HepG2 (cell line): ENCODE results near the gene VMO1. TPM values are rescaled to one million over a fixed set of nuclear protein-coding genes. Genes with fewer than 3 reads are reported as not detected.

Experiments used
- ATF7-NPFF ChIP-seq: sonication (generic); formaldehyde crosslinking; IDR thresholded peaks from 2 replicates; pipeline ENCODE4 v1.8.1; 2023; ENCODE audit warnings: mild to moderate bottlenecking, low read depth, missing genetic modification reagents, moderate library complexity
- CBFB ChIP-seq: sonication (generic); formaldehyde crosslinking; IDR thresholded peaks from 2 replicates; pipeline ENCODE4 v1.4.0; 2020; ENCODE audit warnings: missing genetic modification reagents
- CEBPG ChIP-seq: IDR thresholded peaks from 2 replicates; pipeline ENCODE4 v1.6.1; 2016
- CHCHD3 ChIP-seq: sonication (generic); formaldehyde crosslinking; IDR thresholded peaks from 2 replicates; pipeline ENCODE4 v1.8.0; 2022; ENCODE audit warnings: mild to moderate bottlenecking, missing genetic modification reagents, moderate library complexity
- DNMT1 ChIP-seq: sonication (generic); formaldehyde crosslinking; IDR thresholded peaks from 2 replicates; pipeline ENCODE4 v1.5.1; 2020; ENCODE audit warnings: mild to moderate bottlenecking, missing genetic modification reagents
- ELF1 ChIP-seq: sonication (generic); formaldehyde crosslinking; IDR thresholded peaks from 2 replicates; pipeline ENCODE4 v1.4.0; 2020; ENCODE audit warnings: missing genetic modification reagents
- FOXP1 ChIP-seq, 2 experiments: fragments of 450-650 bp in 1 of 2; IDR thresholded peaks; 2 replicates each; pipeline ENCODE4 v1.6.1; 2017 to 2018; ENCODE audit warnings: antibody characterized with exemption in 1 of 2
- GATAD1 ChIP-seq: IDR thresholded peaks from 2 replicates; pipeline ENCODE4 v1.6.1; 2016; ENCODE audit warnings: missing genetic modification reagents, missing compliant biosample characterization
- GATAD2A ChIP-seq: IDR thresholded peaks from 2 replicates; pipeline ENCODE4 v1.6.1; 2016
- HCFC1 ChIP-seq: fragments of 150-350 bp; IDR thresholded peaks from 2 replicates; pipeline ENCODE4 v1.6.1; 2014; ENCODE audit warnings: low read depth, low read length
- KMT2B ChIP-seq: IDR thresholded peaks from 2 replicates; pipeline ENCODE4 v1.6.1; 2016; ENCODE audit warnings: missing genetic modification reagents, missing compliant biosample characterization
- MZF1 ChIP-seq: sonication (generic); formaldehyde crosslinking; IDR thresholded peaks from 2 replicates; pipeline ENCODE4 v1.8.1; 2023; ENCODE audit warnings: mild to moderate bottlenecking, missing genetic modification reagents, borderline replicate concordance
- NCOA5 ChIP-seq: sonication (generic); formaldehyde crosslinking; IDR thresholded peaks from 2 replicates; pipeline ENCODE4 v1.4.0; 2020; ENCODE audit warnings: missing genetic modification reagents
- NFYC ChIP-seq: IDR thresholded peaks from 2 replicates; pipeline ENCODE4 v1.6.1; 2016; ENCODE audit warnings: missing genetic modification reagents, missing compliant biosample characterization
- POLR2AphosphoS2 ChIP-seq: IDR thresholded peaks from 2 replicates; pipeline ENCODE4 v1.6.1; 2011; ENCODE audit warnings: low read depth, low read length, improper control_type of control experiment
- RXRA ChIP-seq: sonication (generic); formaldehyde crosslinking; IDR thresholded peaks from 2 replicates; pipeline ENCODE4 v1.5.1; 2020; ENCODE audit warnings: missing genetic modification reagents
- SIX1 ChIP-seq: sonication (generic); formaldehyde crosslinking; IDR thresholded peaks from 2 replicates; pipeline ENCODE4 v1.4.0; 2020; ENCODE audit warnings: missing genetic modification reagents, borderline replicate concordance
- TFE3 ChIP-seq: IDR thresholded peaks from 2 replicates; pipeline ENCODE4 v1.6.1; 2016
- ZBTB25 ChIP-seq: IDR thresholded peaks from 2 replicates; pipeline ENCODE4 v1.6.1; 2018; ENCODE audit warnings: missing genetic modification reagents
- ZBTB34 ChIP-seq: sonication (generic); formaldehyde crosslinking; IDR thresholded peaks from 2 replicates; pipeline ENCODE4 v1.8.0; 2022; ENCODE audit warnings: mild to moderate bottlenecking, missing genetic modification reagents
- ZNF614 ChIP-seq: IDR thresholded peaks from 2 replicates; pipeline ENCODE4 v1.6.1; 2018; ENCODE audit warnings: missing biosample characterization, missing genetic modification reagents, inconsistent platforms, borderline replicate concordance
- ZNF644 ChIP-seq: IDR thresholded peaks from 2 replicates; pipeline ENCODE4 v1.6.1; 2016; ENCODE audit warnings: low read depth
- ZNF670 ChIP-seq: sonication (generic); formaldehyde crosslinking; IDR thresholded peaks from 2 replicates; pipeline ENCODE4 v1.8.0; 2022; ENCODE audit warnings: mild to moderate bottlenecking, missing genetic modification reagents, borderline replicate concordance
- ZNF792 ChIP-seq: IDR thresholded peaks from 2 replicates; pipeline ENCODE4 v1.6.1; 2016
- polyA plus RNA-seq, 8 experiments: library from polyadenylated mRNA; depleted of rRNA in 3 of 8; stranded (reverse) in 7 of 8; unstranded in 1 of 8; fragments of >200 nt; fragmentation: Illumina TruSeq in 4 of 8; extraction: Trizol in 4 of 8; gene quantifications; 2 replicates each; pipeline versions ENCODE4 v1.2.1 to v1.2.3, GENCODE V29; 2011 to 2016; ENCODE audit warnings: low read depth in 4 of 8, missing spikeins in 1 of 8, mixed read lengths in 1 of 8; ENCODE audit not compliant: insufficient read depth in 1 of 8
- total RNA-seq, 5 experiments: library from RNA; depleted of rRNA; stranded (reverse); fragments of >200 nt; fragmentation: Illumina TruSeq; extraction: Trizol; gene quantifications; 2 replicates each; pipeline ENCODE4 v1.2.3, GENCODE V29; 2016; ENCODE audit warnings: low read depth in 1 of 5

Gene VMO1
- total and polyA plus RNA-seq, 2 of the 13 experiments (the other 11 are each of a cell fraction or from before 2014, with no cell fraction given) = not detected

- TF ChIP-seq ZNF792 (CRISPR knock-in tag) (peak; percentile 99), ATF7-NPFF (no peak), ZBTB25 (CRISPR knock-in tag) (peak; percentile 76; the same call in 1 of the 2 replicates), MZF1 (CRISPR knock-in tag) (0 out of 2 replicates have a peak, but pooled peaks have one; percentile 60), ZNF644 (CRISPR knock-in tag) (peak; percentile 65; the same call in 1 of the 2 replicates), CEBPG (CRISPR knock-in tag) (peak; percentile 97), FOXP1 (IDR thresholded peaks at IDR 0.05) (no peak), FOXP1 (CRISPR knock-in tag; IDR thresholded peaks at IDR 0.05) (0 out of 2 replicates have a peak, but pooled peaks have one; percentile 30), RXRA (CRISPR knock-in tag) (peak; percentile 66; the same call in 1 of the 2 replicates), ZBTB34 (CRISPR knock-in tag) (peak; percentile 62; the same call in 1 of the 2 replicates), ELF1 (CRISPR knock-in tag) (peak; percentile 42; the same call in 1 of the 2 replicates), KMT2B (peak; percentile 71; the same call in 1 of the 2 replicates), HCFC1 (no peak), CBFB (peak; percentile 83; the same call in 1 of the 2 replicates), NFYC (peak; percentile 36; the same call in 1 of the 2 replicates), DNMT1 (CRISPR knock-in tag) (no peak), CHCHD3 (CRISPR knock-in tag) (no peak), POLR2AphosphoS2 (no peak), GATAD1 (CRISPR knock-in tag) (peak; percentile 56; the same call in 1 of the 2 replicates), SIX1 (peak; percentile 73; the same call in 1 of the 2 replicates), NCOA5 (CRISPR knock-in tag) (no peak), ZNF670 (CRISPR knock-in tag) (peak; percentile 55; the same call in 1 of the 2 replicates), GATAD2A (peak; percentile 93), ZNF614 (peak; percentile 72; the same call in 1 of the 2 replicates), TFE3 (CRISPR knock-in tag) (peak; percentile 42; the same call in 1 of the 2 replicates)
Observed at GRCh38 chr17:4777969-4778760, 8.0 kb downstream of the VMO1 start (continued).
